Measurements from ENCODE around the gene HMGCLL1.

Gene HMGCLL1

DNA sequence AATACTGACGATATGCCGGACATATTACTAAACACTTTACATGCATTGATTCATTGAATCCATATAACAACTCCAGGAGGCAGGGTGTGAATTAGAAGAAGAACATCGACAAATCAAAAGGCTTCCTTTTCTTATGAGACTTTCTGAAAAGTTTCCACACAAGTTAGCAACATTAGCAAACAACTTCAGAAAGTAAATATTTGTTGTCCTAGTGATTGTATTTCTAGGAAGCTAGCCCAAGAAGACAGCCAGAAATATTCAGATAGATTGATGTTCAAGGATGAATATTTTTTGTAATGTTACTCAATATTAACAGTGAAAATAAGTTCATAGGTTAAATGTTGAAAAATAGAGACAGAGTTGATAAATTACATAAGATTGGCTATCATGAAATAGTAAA, 131.1 kb downstream of the HMGCLL1 start:
- no peak for DNase-seq (ENCODE audit: extremely low read depth in 1 of 2, low read depth in 1 of 2)

DNA sequence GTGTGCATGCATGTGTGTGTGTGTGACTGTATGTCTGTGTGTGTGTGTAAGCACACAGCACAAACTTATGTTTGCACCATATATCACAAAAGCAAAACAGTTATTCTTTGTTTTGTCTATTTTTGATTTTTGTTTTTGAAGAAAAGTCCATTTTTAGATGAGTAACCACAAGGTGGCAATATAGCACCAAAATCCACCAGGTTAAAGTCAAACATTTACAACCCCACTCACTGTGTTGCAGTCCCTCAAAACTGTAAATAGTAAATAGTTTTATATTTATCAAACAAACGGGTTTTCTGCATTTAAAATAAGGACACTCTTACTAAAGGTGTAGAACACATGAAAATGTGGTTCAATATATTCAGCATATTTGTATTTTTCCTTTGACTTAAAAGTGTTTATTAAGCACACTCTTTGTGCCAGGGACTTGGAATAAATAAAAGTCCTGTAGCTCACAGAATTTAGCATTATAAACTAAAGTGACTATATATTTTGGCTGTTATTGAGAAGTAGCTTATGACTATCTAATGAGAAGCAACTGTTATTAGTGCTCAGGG, 133.3 kb downstream of the HMGCLL1 start:
- DNase-seq (ENCODE audit: extremely low read depth in 1 of 2, low read depth in 1 of 2) = no peak

DNA sequence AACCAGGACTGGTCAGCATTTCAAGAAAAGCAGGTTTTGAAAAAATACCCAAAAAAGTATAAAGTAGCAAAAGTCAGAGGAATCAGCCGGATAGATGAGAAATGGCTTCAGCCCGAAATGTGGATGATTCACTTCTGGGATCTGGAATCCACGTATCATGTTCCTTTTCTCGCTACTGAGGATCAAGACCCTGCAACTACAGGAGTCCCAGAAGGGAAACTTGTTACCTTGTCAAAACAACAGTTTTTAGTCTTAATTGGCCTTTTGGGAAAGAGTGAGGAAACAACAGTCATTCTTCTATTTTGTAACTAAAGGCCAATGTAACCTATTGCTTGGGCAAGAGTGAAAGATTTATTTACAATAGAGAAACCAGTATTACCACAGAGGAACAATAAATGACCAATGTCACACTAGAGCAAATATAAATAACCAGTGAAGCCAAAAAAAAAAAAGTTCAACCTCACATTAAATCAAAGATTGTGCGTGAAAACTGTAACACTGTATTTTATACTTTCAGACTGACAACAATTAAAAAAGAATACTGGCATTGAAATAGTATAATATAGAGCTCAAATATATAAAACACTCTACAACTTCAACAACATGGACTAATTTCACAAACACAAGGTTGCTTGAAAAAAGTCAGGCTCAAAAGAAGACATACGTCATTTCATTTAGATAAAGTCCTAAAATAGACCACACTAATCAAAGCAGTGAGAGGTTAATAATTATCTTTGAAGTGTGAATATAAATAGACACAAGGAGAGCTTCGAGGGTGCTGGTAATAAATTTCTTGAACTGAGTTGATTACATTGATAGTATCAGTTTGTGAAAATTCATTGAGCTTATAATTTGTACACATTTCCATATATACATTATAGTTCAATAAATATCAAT, 135.5 kb downstream of the HMGCLL1 start:
- no peak for DNase-seq (ENCODE audit: extremely low read depth in 1 of 2, low read depth in 1 of 2)

DNA sequence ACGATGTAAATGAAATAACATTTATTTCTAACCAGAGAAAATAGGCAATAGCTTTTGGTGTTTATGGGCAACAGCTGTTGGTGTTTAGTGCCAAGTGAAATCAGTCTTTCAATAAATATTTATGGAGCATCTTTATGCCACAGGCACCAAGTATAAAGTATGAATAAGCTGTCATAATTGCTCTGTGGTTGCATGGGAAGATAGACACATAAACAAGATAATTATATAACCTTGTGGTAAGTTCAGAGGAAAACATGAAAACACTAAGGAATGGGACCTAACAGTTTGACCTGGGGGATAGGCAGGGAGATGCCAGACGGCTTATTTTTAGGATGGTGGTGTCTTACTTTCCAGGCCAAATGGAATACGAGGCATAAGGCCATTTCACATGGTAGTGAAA, 140.8 kb downstream of the HMGCLL1 start:
- no peak for DNase-seq (ENCODE audit: extremely low read depth in 1 of 2, low read depth in 1 of 2)

DNA sequence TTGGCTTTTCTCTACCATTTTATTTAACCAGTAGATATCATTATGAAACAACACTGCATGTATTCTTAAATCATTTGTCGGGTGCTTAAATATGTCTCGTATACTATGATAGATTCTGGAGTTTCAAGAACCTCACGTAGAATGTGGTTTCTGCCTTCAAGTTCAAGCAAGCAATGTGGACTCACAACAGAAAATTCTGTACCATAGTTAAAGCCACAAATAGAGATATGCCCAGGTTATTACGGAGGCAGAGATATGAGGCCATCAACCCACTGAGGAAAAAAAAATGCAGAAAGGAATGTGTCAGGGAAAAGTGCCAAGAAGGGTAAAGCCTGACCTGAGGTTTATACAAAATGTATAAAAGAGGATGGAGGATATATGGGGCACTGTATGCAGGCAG, 141.9 kb downstream of the HMGCLL1 start:
- no peak for DNase-seq (ENCODE audit: extremely low read depth in 1 of 2, low read depth in 1 of 2)

DNA sequence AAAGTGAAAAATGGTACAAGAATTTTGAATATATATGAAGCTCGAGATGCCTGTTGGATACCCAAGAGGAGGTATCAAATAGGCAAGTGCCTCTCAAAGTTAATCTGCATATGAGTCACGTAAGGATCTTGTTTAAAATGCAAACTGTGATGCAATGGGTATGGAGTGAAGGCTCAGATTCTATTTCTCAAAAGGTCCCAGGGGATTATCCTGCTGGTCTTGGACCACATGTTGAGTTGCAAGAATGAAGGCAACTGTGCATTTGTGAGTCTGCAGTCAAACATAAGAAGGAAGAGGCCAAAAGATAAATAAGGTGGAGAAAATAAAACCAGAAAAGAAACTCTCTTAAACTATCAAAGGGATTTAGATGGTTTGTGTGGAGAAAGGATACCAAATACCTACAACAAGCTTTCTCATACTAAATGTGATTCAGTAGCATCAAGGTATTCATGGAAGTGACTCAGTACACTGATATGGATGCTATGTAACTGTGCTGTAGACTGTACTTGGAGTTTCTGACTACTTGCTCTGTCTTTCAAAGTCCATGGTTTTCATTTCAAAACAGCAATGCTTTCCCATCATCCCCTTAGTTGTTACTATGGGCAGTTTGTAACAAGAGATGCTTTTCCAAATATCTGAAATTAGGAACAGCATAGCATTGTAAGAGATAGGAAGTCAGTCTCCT, 145.4 kb downstream of the HMGCLL1 start:
- no peak for DNase-seq (ENCODE audit: extremely low read depth in 1 of 2, low read depth in 1 of 2)

DNA sequence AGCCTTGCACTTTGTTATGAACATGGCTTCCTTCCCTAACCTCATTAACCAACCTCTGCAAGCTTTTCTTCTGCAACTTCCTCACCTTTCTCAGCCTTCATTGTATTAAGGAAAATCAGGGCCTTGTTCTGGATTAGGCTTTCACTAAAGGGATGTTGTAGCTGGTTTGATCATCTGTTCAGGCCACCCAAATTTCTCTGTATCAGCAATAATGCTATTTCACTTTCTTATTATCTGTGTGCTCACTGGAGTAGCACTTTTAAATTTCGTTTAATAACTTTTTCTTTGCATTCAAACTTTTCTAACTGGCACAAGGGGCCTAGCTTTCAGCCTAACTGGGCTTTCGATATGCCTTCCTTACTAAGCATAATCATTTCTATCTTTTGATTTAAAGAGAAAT, 155.1 kb downstream of the HMGCLL1 start:
- no peak for DNase-seq (ENCODE audit: extremely low read depth in 1 of 2, low read depth in 1 of 2)

DNA sequence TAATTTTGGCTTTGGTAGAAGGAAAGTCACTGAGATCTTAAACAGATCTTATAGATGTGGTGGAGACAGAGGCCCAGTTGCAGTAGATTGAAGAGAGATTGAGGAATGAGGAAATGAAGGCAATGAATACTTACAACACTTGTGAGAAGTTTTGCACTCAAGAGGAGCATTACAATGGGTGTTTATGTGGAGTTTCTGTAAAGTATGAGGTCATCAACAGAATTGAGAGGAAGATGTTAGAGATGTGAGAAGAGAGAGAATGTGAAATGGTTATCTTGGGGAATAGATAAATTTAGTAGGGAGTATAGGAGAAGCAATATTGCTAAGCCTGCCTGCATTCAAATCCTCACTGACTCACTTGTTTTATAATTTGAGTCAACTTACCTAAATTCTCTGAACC, 168.3 kb downstream of the HMGCLL1 start:
- no peak for DNase-seq (ENCODE audit: extremely low read depth in 1 of 2, low read depth in 1 of 2)

DNA sequence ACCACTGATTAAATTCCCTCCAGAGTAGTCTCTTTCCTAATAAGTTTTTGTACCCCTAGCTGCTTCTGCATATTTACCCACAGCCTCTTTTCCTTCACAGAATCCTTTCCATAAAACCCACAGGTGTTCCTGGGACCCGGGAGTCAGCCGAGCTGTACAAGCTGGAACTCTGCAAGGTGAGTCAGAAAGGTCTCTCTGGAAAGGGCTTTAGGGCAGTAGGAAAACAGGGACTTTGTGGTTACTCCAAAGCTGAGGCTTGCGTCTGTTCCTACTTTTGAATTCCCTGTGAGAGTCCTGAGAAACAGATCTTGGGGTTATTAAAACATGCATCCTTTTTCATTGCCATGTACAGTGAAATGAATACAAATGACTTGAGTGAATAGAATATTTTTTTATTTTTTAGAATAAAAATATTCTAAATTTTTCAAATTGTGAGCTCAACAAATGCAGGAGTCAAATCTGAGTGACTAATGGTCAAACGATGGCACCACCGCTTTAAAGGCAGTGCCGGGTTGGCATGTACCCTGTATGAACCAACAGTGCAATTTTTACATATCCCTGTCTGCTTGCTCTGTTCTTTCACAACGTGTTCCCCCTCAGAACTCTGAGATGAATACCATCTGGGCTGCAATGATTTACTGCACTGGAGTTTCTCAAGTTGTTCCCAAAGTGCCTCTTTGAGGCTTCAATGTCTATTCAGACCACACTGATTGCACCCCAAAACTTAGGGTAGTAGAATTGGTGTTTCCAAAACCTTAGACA, 173.3 kb downstream of the HMGCLL1 start:
- DNase-seq (ENCODE audit: extremely low read depth in 1 of 2, low read depth in 1 of 2) = no peak

DNA sequence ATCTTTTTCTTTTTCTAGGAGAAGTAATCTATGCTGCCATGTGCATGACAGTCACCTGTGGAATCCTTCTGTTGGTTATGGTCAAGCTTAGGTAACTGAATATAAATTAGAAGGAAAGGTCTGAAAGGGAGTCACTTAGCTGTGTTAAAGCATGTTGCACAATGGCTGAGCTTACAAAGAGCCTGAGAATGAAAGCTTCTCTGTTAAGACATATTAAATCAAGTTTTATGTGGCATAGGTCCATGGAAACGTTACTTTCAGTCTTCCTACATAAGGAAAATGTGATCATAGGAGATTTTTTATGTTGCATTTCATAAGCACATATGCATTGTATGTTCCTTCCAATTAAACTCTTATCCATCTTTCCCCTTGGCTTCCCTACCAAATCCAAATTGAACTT, 179.6 kb downstream of the HMGCLL1 start:
- no peak for DNase-seq (ENCODE audit: extremely low read depth in 1 of 2, low read depth in 1 of 2)

DNA sequence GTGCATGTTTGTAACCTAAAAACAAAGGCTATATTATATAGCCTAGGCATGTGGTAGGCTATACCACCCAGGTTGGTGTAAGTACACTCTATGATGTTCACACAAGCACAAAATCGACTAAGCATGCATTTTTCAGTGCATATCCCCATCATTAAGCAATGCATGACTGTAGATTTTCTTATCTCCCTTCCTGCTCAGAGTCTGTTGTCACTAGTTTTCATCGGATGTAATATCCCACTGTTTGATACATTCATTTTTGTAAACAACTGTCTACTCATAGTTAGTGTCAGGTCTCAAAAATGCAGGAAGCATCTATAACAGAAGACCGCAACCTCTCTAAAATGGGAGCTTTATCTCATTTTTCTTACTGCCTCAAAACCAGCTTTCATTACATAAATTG, 181.0 kb downstream of the HMGCLL1 start:
- no peak for DNase-seq (ENCODE audit: extremely low read depth in 1 of 2, low read depth in 1 of 2)

DNA sequence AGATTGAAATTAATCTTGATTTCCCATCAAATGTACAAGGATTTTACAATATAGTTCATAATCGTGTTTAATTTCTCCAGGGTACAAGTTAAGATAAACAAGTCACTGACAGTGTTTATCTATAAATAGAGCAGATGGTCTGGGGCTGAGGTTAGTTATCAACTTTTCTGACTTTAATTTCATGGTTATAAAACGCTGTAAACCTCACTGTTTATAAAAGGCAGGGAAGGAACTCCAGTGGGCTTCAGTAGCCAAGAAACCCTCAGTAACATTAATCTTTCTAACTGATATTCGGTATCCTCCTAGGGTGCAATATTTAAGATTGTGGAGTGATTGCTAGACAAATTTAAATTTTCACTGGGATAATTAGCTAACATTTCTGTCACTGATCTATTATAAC, 183.1 kb downstream of the HMGCLL1 start:
- no peak for DNase-seq (ENCODE audit: extremely low read depth in 1 of 2, low read depth in 1 of 2)

DNA sequence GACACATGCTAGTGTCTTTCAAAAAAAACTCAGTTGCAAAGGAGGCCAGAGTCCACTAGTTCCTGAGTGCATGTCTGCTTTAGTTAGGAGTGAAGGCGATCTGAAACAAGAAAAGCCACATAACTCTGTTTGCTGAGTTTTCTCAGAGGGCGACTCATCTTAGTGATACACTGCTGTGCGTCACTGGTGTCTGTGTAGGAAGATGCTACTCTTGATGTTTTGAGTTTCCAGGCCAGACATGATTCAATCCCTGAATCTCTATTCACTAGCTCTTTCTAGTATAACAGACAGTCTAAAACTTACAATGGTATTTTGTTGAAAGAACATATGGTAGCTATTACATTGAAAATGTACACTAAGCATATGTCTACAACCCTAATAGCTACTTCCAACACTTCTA, 190.8 kb downstream of the HMGCLL1 start:
- no peak for DNase-seq (ENCODE audit: extremely low read depth in 1 of 2, low read depth in 1 of 2)
